IMR-90 (cell line): ENCODE results near the gene PIK3C3. TPM values are rescaled to one million over a fixed set of nuclear protein-coding genes. Genes with fewer than 3 reads are reported as not detected.

Source experiments
- ATAC-seq: fragments of 200-7000 bp; cut with Tn5 transposase; 2 replicates; pipeline ENCODE4 v1.9.1; 2020; ENCODE audit warnings: low read depth, mild to moderate bottlenecking, moderate library complexity
- BruUV-seq: library from RNA; stranded (reverse); fragments of 400-500 nt; replicated peaks from 2 replicates; lab custom pipeline; 2021; lab: Mats Ljungman, UMichigan
- CTCF ChIA-PET: fragments of 300-600 bp; formaldehyde crosslinking; extraction: SDS; loops from one replicate; lab custom pipeline; 2021; ENCODE audit warnings: antibody characterized with exemption; lab: Yijun Ruan, JAX
- POLR2A ChIA-PET: fragments of 300-600 bp; sonication (Branson Sonifier 250); formaldehyde crosslinking; loops from one replicate; lab custom pipeline; 2022; ENCODE audit warnings: antibody characterized with exemption; ENCODE audit not compliant: unreplicated experiment; lab: Charles Lee
- DNase-seq: peaks from one replicate; pipeline ENCODE4 v3.0.0; 2013
- H2AFZ ChIP-seq: replicated peaks from 2 replicates; pipeline ENCODE3; 2013; ENCODE audit warnings: low read length, mild to moderate bottlenecking; ENCODE audit not compliant: poor library complexity
- H2AK5ac ChIP-seq: 2 replicates; pipeline ENCODE4 v1.6.1; 2013; ENCODE audit warnings: low read depth, low read length, inconsistent platforms
- H2AK9ac ChIP-seq: replicated peaks from 2 replicates; pipeline ENCODE3; 2013; ENCODE audit warnings: mild to moderate bottlenecking, low read depth, low read length, moderate library complexity; ENCODE audit not compliant: poor library complexity
- H2BK120ac ChIP-seq: 2 replicates; pipeline ENCODE4 v1.6.1; 2013; ENCODE audit warnings: low read depth, low read length, inconsistent platforms
- H2BK15ac ChIP-seq: 3 replicates; pipeline ENCODE4 v1.6.1; 2013; ENCODE audit warnings: low read depth, low read length, inconsistent platforms
- H2BK20ac ChIP-seq: 2 replicates; pipeline ENCODE4 v1.6.1; 2013; ENCODE audit warnings: low read depth, mild to moderate bottlenecking, inconsistent platforms, low read length, moderate library complexity
- H2BK5ac ChIP-seq: 2 replicates; pipeline ENCODE4 v1.6.1; 2013; ENCODE audit warnings: mild to moderate bottlenecking, low read depth, low read length, inconsistent platforms; ENCODE audit not compliant: poor library complexity, severe bottlenecking
- H3K14ac ChIP-seq: replicated peaks from 2 replicates; pipeline ENCODE4 v1.6.1; 2013; ENCODE audit warnings: low read depth, low read length, inconsistent platforms
- H3K18ac ChIP-seq: 2 replicates; pipeline ENCODE4 v1.6.1; 2013; ENCODE audit warnings: low read depth, low read length, control low read depth
- H3K23ac ChIP-seq: 2 replicates; pipeline ENCODE4 v1.6.1; 2013; ENCODE audit warnings: low read depth, low read length, inconsistent platforms
- H3K27ac ChIP-seq: 2 replicates; pipeline ENCODE4 v1.5.1; 2013; ENCODE audit warnings: mild to moderate bottlenecking, control low read depth, low read length; ENCODE audit not compliant: insufficient read depth
- H3K27me3 ChIP-seq: 2 replicates; pipeline ENCODE4 v1.6.1; 2013; ENCODE audit warnings: low read length; ENCODE audit not compliant: control insufficient read depth, insufficient read depth
- H3K36me3 ChIP-seq: 2 replicates; pipeline ENCODE4 v1.6.1; 2013; ENCODE audit warnings: low read length, mixed read lengths; ENCODE audit not compliant: control insufficient read depth, insufficient read depth
- H3K4ac ChIP-seq: 2 replicates; pipeline ENCODE4 v1.6.1; 2013; ENCODE audit warnings: low read depth, low read length, inconsistent platforms
- H3K4me1 ChIP-seq: 2 replicates; pipeline ENCODE4 v1.6.1; 2013; ENCODE audit warnings: low read length, mixed read lengths; ENCODE audit not compliant: control insufficient read depth, insufficient read depth
- H3K4me2 ChIP-seq: 2 replicates; pipeline ENCODE4 v1.6.1; 2013; ENCODE audit warnings: low read depth, mild to moderate bottlenecking, control low read depth, low read length, moderate library complexity
- H3K4me3 ChIP-seq: 2 replicates; pipeline ENCODE4 v1.5.1; 2013; ENCODE audit warnings: low read depth, mild to moderate bottlenecking, control low read depth, low read length, moderate library complexity; ENCODE audit not compliant: insufficient read depth
- H3K56ac ChIP-seq: 2 replicates; pipeline ENCODE4 v1.6.1; 2013; ENCODE audit warnings: low read length, inconsistent platforms; ENCODE audit not compliant: insufficient read depth; ENCODE audit errors: extremely low read depth
- H3K79me1 ChIP-seq, 2 experiments: 2 replicates each; pipeline ENCODE4 v1.6.1; 2013; ENCODE audit warnings: low read length in 2 of 2, inconsistent platforms in 1 of 2, low read depth in 1 of 2
- H3K9ac ChIP-seq: 2 replicates; pipeline ENCODE4 v1.6.1; 2013; ENCODE audit warnings: low read depth, low read length, control low read depth
- H3K9me1 ChIP-seq: 2 replicates; pipeline ENCODE4 v1.6.1; 2013; ENCODE audit warnings: low read length, inconsistent platforms; ENCODE audit not compliant: insufficient read depth
- H3K9me3 ChIP-seq: 2 replicates; pipeline ENCODE4 v1.6.1; 2013; ENCODE audit warnings: low read length; ENCODE audit not compliant: control insufficient read depth, insufficient read depth
- H4K20me1 ChIP-seq: 2 replicates; pipeline ENCODE4 v1.6.1; 2013; ENCODE audit warnings: low read length, inconsistent platforms; ENCODE audit not compliant: insufficient read depth
- H4K5ac ChIP-seq: 2 replicates; pipeline ENCODE4 v1.6.1; 2013; ENCODE audit warnings: mild to moderate bottlenecking, low read depth, low read length, control low read depth
- H4K8ac ChIP-seq, 2 experiments: 2 replicates each; pipeline ENCODE4 v1.6.1; 2013; ENCODE audit warnings: low read depth in 2 of 2, low read length in 2 of 2, control low read depth in 1 of 2, inconsistent platforms in 1 of 2
- H4K91ac ChIP-seq: 2 replicates; pipeline ENCODE4 v1.6.1; 2013; ENCODE audit warnings: low read depth, low read length, inconsistent platforms; ENCODE audit not compliant: insufficient read depth
- BHLHE40 ChIP-seq: fragments of 150-350 bp; IDR thresholded peaks from 2 replicates; pipeline ENCODE4 v1.6.1; 2016; ENCODE audit warnings: mild to moderate bottlenecking, low read depth, low read length
- CHD1 ChIP-seq: IDR thresholded peaks from 2 replicates; pipeline ENCODE4 v1.6.1; 2012; ENCODE audit warnings: low read depth, low read length, improper control_type of control experiment
- MAFK ChIP-seq: IDR thresholded peaks from 2 replicates; pipeline ENCODE4 v1.6.1; 2012; ENCODE audit warnings: low read depth, low read length, improper control_type of control experiment
- MAZ ChIP-seq: IDR thresholded peaks from 2 replicates; pipeline ENCODE4 v1.6.1; 2012; ENCODE audit warnings: low read depth, mild to moderate bottlenecking, low read length, improper control_type of control experiment, moderate library complexity, borderline replicate concordance
- NFE2L2 ChIP-seq: fragments of 150-350 bp; IDR thresholded peaks from 2 replicates; pipeline ENCODE4 v1.6.1; 2016; ENCODE audit warnings: low read depth, mild to moderate bottlenecking, low read length
- RFX5 ChIP-seq: IDR thresholded peaks from 2 replicates; pipeline ENCODE4 v1.8.0; 2012; ENCODE audit warnings: low read depth, mild to moderate bottlenecking, low read length, moderate library complexity
- SMC3 ChIP-seq: fragments of 150-350 bp; IDR thresholded peaks from 2 replicates; pipeline ENCODE4 v1.6.1; 2016; ENCODE audit warnings: low read depth, mild to moderate bottlenecking, antibody characterized with exemption, low read length, moderate library complexity
- WGBS, 2 experiments: methylation state at CpG; one replicate each; pipeline versions ENCODE4 v1.1.5 to v1.1.7; 2013; ENCODE audit warnings: missing lambda C conversion rate in 2 of 2; ENCODE audit not compliant: insufficient read length in 1 of 2; ENCODE audit errors: extremely low coverage in 2 of 2; 5-methylcytosine and 5-hydroxymethylcytosine counted together
- dilution Hi-C: fragments of 300-500 bp; cut with HindIII; formaldehyde crosslinking; loops from one replicate; pipeline ENCODE4 v1.14.3; 2018; ENCODE audit warnings: low sequenced_read_pairs; ENCODE audit not compliant: unreplicated experiment
- in situ Hi-C: fragments of 300-500 bp; cut with MboI; formaldehyde crosslinking; loops from 3 replicates; pipeline ENCODE4 v1.14.3; 2019; ENCODE audit warnings: low sequenced_read_pairs, inconsistent platforms, mixed read lengths
- intact Hi-C: fragments of 100-400 bp; cut with micrococcal nuclease; formaldehyde crosslinking; loops from 2 replicates; pipeline ENCODE4 v1.10.0; 2022
- polyA plus RNA-seq, 3 experiments: library from polyadenylated mRNA; depleted of rRNA; stranded (reverse); fragments of >200 nt; gene quantifications; 2 replicates each; pipeline ENCODE4 v1.2.3, GENCODE V29; 2012; ENCODE audit warnings: low replicate concordance in 1 of 3
- total RNA-seq: library from RNA; depleted of rRNA; stranded (reverse); fragments of >200 nt; gene quantifications from 2 replicates; pipeline ENCODE4 v1.2.3, GENCODE V29; 2012
- TF ChIP-seq, protein P1 (sequence below): conservative IDR thresholded peaks from 2 replicates; pipeline ENCODE4 v1.5.1; 2012; ENCODE audit warnings: mild to moderate bottlenecking, low read depth, low read length, improper control_type of control experiment
- TF ChIP-seq, protein P2 (sequence below): fragments of 150-350 bp; IDR thresholded peaks from 2 replicates; pipeline ENCODE4 v1.6.1; 2016; ENCODE audit warnings: low read depth, mild to moderate bottlenecking, low read length, moderate library complexity, borderline replicate concordance

PIK3C3 gene
- total and polyA plus RNA-seq, 2 of the 4 experiments (the other 2 are of a cell fraction) = 41.2 to 57.2 TPM

DNA sequence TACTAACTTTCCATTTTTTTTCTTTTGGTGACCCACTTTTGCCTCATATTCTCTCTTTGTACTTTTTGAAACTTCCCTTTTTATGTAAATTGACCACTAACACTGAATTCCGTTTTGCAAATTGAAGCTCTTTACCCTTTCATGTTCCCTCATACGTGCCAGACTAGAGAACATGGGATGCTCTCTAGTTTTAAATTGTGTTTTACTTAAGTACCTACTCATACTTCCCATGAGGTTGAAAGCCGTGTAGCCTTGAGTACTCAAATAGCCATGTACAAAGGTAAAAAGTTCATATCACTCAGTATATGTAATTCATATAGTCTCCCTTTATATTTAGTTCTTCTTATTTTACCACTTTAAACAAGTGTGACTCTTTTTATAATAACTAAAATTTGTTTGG is 119.7 kb downstream of the PIK3C3 start:
- no TSS peak for BruUV-seq
- in situ Hi-C loops = no loop called here
- peaks cover 6% of the 10 kb centered on the region for H3K36me3 ChIP-seq

More for the DNA sequence above, 119.7 kb downstream of the PIK3C3 start:
- CTCF ChIA-PET = no interaction called here
- no CpG with 5 or more reads among the region's 3 CpGs for WGBS, 2 experiments
- TF ChIP-seq RFX5 (no peak), SMC3 (no peak), NFE2L2 (no peak), MAZ (no peak), BHLHE40 (no peak), MAFK (no peak), CHD1 (no peak)
- TF ChIP-seq, protein P1, sequence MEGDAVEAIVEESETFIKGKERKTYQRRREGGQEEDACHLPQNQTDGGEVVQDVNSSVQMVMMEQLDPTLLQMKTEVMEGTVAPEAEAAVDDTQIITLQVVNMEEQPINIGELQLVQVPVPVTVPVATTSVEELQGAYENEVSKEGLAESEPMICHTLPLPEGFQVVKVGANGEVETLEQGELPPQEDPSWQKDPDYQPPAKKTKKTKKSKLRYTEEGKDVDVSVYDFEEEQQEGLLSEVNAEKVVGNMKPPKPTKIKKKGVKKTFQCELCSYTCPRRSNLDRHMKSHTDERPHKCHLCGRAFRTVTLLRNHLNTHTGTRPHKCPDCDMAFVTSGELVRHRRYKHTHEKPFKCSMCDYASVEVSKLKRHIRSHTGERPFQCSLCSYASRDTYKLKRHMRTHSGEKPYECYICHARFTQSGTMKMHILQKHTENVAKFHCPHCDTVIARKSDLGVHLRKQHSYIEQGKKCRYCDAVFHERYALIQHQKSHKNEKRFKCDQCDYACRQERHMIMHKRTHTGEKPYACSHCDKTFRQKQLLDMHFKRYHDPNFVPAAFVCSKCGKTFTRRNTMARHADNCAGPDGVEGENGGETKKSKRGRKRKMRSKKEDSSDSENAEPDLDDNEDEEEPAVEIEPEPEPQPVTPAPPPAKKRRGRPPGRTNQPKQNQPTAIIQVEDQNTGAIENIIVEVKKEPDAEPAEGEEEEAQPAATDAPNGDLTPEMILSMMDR = no peak
- TF ChIP-seq, protein P2, sequence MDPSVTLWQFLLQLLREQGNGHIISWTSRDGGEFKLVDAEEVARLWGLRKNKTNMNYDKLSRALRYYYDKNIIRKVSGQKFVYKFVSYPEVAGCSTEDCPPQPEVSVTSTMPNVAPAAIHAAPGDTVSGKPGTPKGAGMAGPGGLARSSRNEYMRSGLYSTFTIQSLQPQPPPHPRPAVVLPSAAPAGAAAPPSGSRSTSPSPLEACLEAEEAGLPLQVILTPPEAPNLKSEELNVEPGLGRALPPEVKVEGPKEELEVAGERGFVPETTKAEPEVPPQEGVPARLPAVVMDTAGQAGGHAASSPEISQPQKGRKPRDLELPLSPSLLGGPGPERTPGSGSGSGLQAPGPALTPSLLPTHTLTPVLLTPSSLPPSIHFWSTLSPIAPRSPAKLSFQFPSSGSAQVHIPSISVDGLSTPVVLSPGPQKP = no peak
- H3K9me3 ChIP-seq = no peaks in the 10 kb centered on the region
- H3K18ac ChIP-seq = no peak overlapping the region
- H2AFZ ChIP-seq = no peak overlapping the region
- no peak overlapping the region for H2BK20ac ChIP-seq
- H3K4me1 ChIP-seq = 0 out of 2 replicates have a peak, but pooled peaks cover under 1% of the 10 kb centered on the region
- no peak overlapping the region for H2BK120ac ChIP-seq
- ATAC-seq = no peak
- H3K14ac ChIP-seq = no peak overlapping the region
- intact Hi-C loops = no loop called here
- no peak overlapping the region for H4K8ac ChIP-seq
- no peak overlapping the region for H4K5ac ChIP-seq
- POLR2A ChIA-PET = no interaction called here
- H3K23ac ChIP-seq = no peak overlapping the region
- H3K4me2 ChIP-seq = no peak overlapping the region
- H3K4me3 ChIP-seq = no peak overlapping the region
- H2AK9ac ChIP-seq = no peak overlapping the region
- H3K79me1 ChIP-seq = no peaks in the 10 kb centered on the region; a peak in 1 of 4 replicates
- dilution Hi-C loops = no loop called here
- no peaks in the 10 kb centered on the region for H3K27me3 ChIP-seq
- H2BK15ac ChIP-seq = no peak overlapping the region
- no peak for DNase-seq
- no peak overlapping the region for H4K91ac ChIP-seq
- H3K56ac ChIP-seq = no peak overlapping the region
- H3K9ac ChIP-seq = no peak overlapping the region
- no peaks in the 10 kb centered on the region for H3K9me1 ChIP-seq
- H2AK5ac ChIP-seq = no peak overlapping the region
- H3K27ac ChIP-seq = no peak overlapping the region
- no peaks in the 10 kb centered on the region for H4K20me1 ChIP-seq
- H3K4ac ChIP-seq = no peak overlapping the region
- H2BK5ac ChIP-seq = no peak overlapping the region
